Fibroblast of lung (primary cell): ENCODE data around the gene LHFPL5. TPM values are rescaled to one million over a fixed set of nuclear protein-coding genes. Genes with fewer than 3 reads are reported as not detected.

Source experiments
- DNase-seq, 2 donors: peaks; one replicate each; pipeline versions ENCODE4 v3.0.0 to v3.0.0-alpha.2; 2010; ENCODE audit warnings: low read depth in 2 of 2
- H2AFZ ChIP-seq: 2 replicates; pipeline ENCODE4 v1.5.1; 2012; ENCODE audit warnings: low read length, control low read depth, inconsistent platforms
- H3K27ac ChIP-seq: 2 replicates; pipeline ENCODE4 v1.5.1; 2011; ENCODE audit warnings: low read length, control low read depth; ENCODE audit not compliant: insufficient read depth
- H3K27me3 ChIP-seq: 2 replicates; pipeline ENCODE4 v1.5.1; 2011; ENCODE audit warnings: mild to moderate bottlenecking, low read length; ENCODE audit not compliant: control insufficient read depth, insufficient read depth
- H3K36me3 ChIP-seq: 2 replicates; pipeline ENCODE4 v1.5.1; 2011; ENCODE audit warnings: low read length; ENCODE audit not compliant: control insufficient read depth, insufficient read depth
- H3K4me1 ChIP-seq: 2 replicates; pipeline ENCODE4 v1.5.1; 2011; ENCODE audit warnings: low read length; ENCODE audit not compliant: control insufficient read depth, insufficient read depth; ENCODE audit errors: extremely low read depth
- H3K4me2 ChIP-seq: 2 replicates; pipeline ENCODE4 v1.5.1; 2011; ENCODE audit warnings: low read length, control low read depth; ENCODE audit not compliant: insufficient read depth; ENCODE audit errors: extremely low read depth
- H3K4me3 ChIP-seq, 4 experiments: fragments of 200-600 bp in 1 of 4; sonication (generic) in 1 of 4; replicated peaks in 1 of 4; 2 replicates each; pipeline ENCODE4 v1.5.1; 2011 to 2016; ENCODE audit warnings: low read length in 4 of 4, low read depth in 3 of 4, mild to moderate bottlenecking in 3 of 4, control low read depth in 2 of 4, inconsistent platforms in 1 of 4, mixed read lengths in 1 of 4; ENCODE audit not compliant: insufficient read depth in 1 of 4; ENCODE audit errors: control extremely low read depth in 1 of 4
- H3K79me2 ChIP-seq: 2 replicates; pipeline ENCODE4 v1.5.1; 2012; ENCODE audit warnings: mild to moderate bottlenecking, low read length, inconsistent platforms; ENCODE audit not compliant: control insufficient read depth, insufficient read depth
- H3K9ac ChIP-seq: 2 replicates; pipeline ENCODE4 v1.5.1; 2011; ENCODE audit warnings: mild to moderate bottlenecking, low read length, control low read depth; ENCODE audit not compliant: insufficient read depth
- H3K9me3 ChIP-seq: 2 replicates; pipeline ENCODE4 v1.5.1; 2012; ENCODE audit warnings: low read depth, low read length; ENCODE audit not compliant: control insufficient read depth, insufficient read depth
- H4K20me1 ChIP-seq: 2 replicates; pipeline ENCODE4 v1.5.1; 2011; ENCODE audit warnings: low read length; ENCODE audit not compliant: control insufficient read depth, insufficient read depth; ENCODE audit errors: extremely low read depth
- CTCF ChIP-seq, 2 donors: IDR thresholded peaks in 1 of 2; conservative IDR thresholded peaks in 1 of 2; 1 replicate in 1 of 2; 2 replicates in 1 of 2; pipeline ENCODE4 v1.5.1; 2011 to 2012; ENCODE audit warnings: low read length in 2 of 2, control low read depth in 1 of 2, inconsistent platforms in 1 of 2, low read depth in 1 of 2, mild to moderate bottlenecking in 1 of 2
- EZH2 ChIP-seq: IDR thresholded peaks from 2 replicates; pipeline ENCODE4 v1.5.1; 2012; ENCODE audit warnings: low read length, control low read depth, mild to moderate bottlenecking; ENCODE audit errors: missing control alignments
- polyA plus RNA-seq, 2 donors: library from polyadenylated mRNA; depleted of rRNA in 1 of 2; stranded (reverse) in 1 of 2; unstranded in 1 of 2; fragments of >200 nt; gene quantifications; 2 replicates each; pipeline ENCODE4 v1.2.1, GENCODE V29; 2011 to 2012; ENCODE audit warnings: missing spikeins in 1 of 2
- total RNA-seq: library from RNA; depleted of rRNA; stranded (reverse); fragments of >200 nt; gene quantifications from 2 replicates; pipeline ENCODE4 v1.2.1, GENCODE V29; 2014

The LHFPL5 gene
- total and polyA plus RNA-seq, 2 donors (not counting 1 experiment from before 2014, with no cell fraction given): not detected

- H3K9ac ChIP-seq: no peak overlapping the region
- H4K20me1 ChIP-seq: no peaks in the 10 kb centered on the region
- no peaks in the 10 kb centered on the region for H3K79me2 ChIP-seq
- DNase-seq: no peak
- no peak overlapping the region for H2AFZ ChIP-seq
- H3K27ac ChIP-seq: no peak overlapping the region
- TF ChIP-seq EZH2: no peak
- no peak for TF ChIP-seq CTCF (conservative IDR thresholded peaks at IDR 0.05 in 1 of 2, IDR thresholded peaks at IDR 0.05 in 1 of 2; ENCODE audit: low read depth in 1 of 2, low read length in 2 of 2)
- H3K4me3 ChIP-seq: no peak overlapping the region
- no peaks in the 10 kb centered on the region for H3K9me3 ChIP-seq
- peaks cover 2% of the 10 kb centered on the region for H3K36me3 ChIP-seq
- no peak overlapping the region for H3K4me2 ChIP-seq
- no peaks in the 10 kb centered on the region for H3K27me3 ChIP-seq
- no peaks in the 10 kb centered on the region for H3K4me1 ChIP-seq
Measured at GRCh38 chr6:35839019-35839418, 33.9 kb downstream of the LHFPL5 start.

- Histone ChIP-seq H3K4me1 (no peaks in the 10 kb centered on the region), H3K9ac (no peak overlapping the region), H3K36me3 (peaks cover 2% of the 10 kb centered on the region), H3K27me3 (no peaks in the 10 kb centered on the region), H4K20me1 (no peaks in the 10 kb centered on the region), H3K9me3 (no peaks in the 10 kb centered on the region), H3K4me2 (no peak overlapping the region), H3K79me2 (no peaks in the 10 kb centered on the region), H3K4me3 (no peak overlapping the region), H2AFZ (no peak overlapping the region), H3K27ac (no peak overlapping the region)
- no peak for TF ChIP-seq EZH2
- TF ChIP-seq CTCF (conservative IDR thresholded peaks at IDR 0.05 in 1 of 2, IDR thresholded peaks at IDR 0.05 in 1 of 2; ENCODE audit: low read depth in 1 of 2, low read length in 2 of 2): no peak
- DNase-seq: no peak
Measured at GRCh38 chr6:35842381-35842780, 37.2 kb downstream of the LHFPL5 start.

GRCh38 chr6:35844290-35844689 lies 39.1 kb downstream of the LHFPL5 start:
- Histone ChIP-seq H3K27ac (no peak overlapping the region), H2AFZ (no peak overlapping the region), H3K27me3 (no peaks in the 10 kb centered on the region), H3K4me1 (no peaks in the 10 kb centered on the region), H3K9me3 (no peaks in the 10 kb centered on the region), H3K79me2 (no peaks in the 10 kb centered on the region), H3K4me3 (no peak overlapping the region), H3K36me3 (peaks cover 2% of the 10 kb centered on the region), H4K20me1 (no peaks in the 10 kb centered on the region), H3K4me2 (no peak overlapping the region), H3K9ac (no peak overlapping the region)
- TF ChIP-seq EZH2: no peak
- no peak for TF ChIP-seq CTCF (conservative IDR thresholded peaks at IDR 0.05 in 1 of 2, IDR thresholded peaks at IDR 0.05 in 1 of 2; ENCODE audit: low read depth in 1 of 2, low read length in 2 of 2)
- no peak for DNase-seq
